HG03196 (cell line): ENCODE results near the gene CYSLTR2.
A peak's percentile ranks its signal among the peaks of the same experiment; 100 is the strongest.
"Not testable (repeated sequence)": the region's sequence is repeated elsewhere in the genome, so short reads cannot be mapped to it uniquely, and the experiment has no call there.

Experiments used
- ATAC-seq: cut with Tn5 transposase; IDR thresholded peaks from one replicate; pipeline ENCODE4 v1.9.1; 2021; ENCODE audit not compliant: unreplicated experiment

CYSLTR2 gene

GRCh38 chr13:48644141-48644540 lies 9.6 kb upstream of the CYSLTR2 start:
- ATAC-seq, result no peak

GRCh38 chr13:48644951-48645350 lies 8.8 kb upstream of the CYSLTR2 start:
- ATAC-seq, result no peak

GRCh38 chr13:48645845-48646244 lies 7.9 kb upstream of the CYSLTR2 start:
- ATAC-seq, result no peak

- ATAC-seq, result no peak
These were observed 6.9 kb upstream of the CYSLTR2 start for GRCh38 chr13:48646791-48647190.

- ATAC-seq, result no peak
These were observed 6.1 kb upstream of the CYSLTR2 start for GRCh38 chr13:48647625-48648024.

GRCh38 chr13:48648446-48648845 lies 5.3 kb upstream of the CYSLTR2 start:
- ATAC-seq, result no peak

- ATAC-seq, result no peak
These were observed 768 bp upstream of the CYSLTR2 start for GRCh38 chr13:48652851-48653471.

- ATAC-seq, result no peak
These were observed 782 bp downstream of the CYSLTR2 start for GRCh38 chr13:48654511-48654910.

- no peak for ATAC-seq
These were observed 1.6 kb downstream of the CYSLTR2 start for GRCh38 chr13:48655291-48655690.

- no peak for ATAC-seq
These were observed 2.9 kb downstream of the CYSLTR2 start for GRCh38 chr13:48656608-48657007.

- peak; percentile 60 for ATAC-seq
These were observed 6.8 kb downstream of the CYSLTR2 start for GRCh38 chr13:48660361-48661076.

- ATAC-seq, result no peak
These were observed 7.4 kb downstream of the CYSLTR2 start for GRCh38 chr13:48661107-48661506.

- no peak for ATAC-seq
These were observed 8.5 kb downstream of the CYSLTR2 start for GRCh38 chr13:48662226-48662625.

- no peak for ATAC-seq
These were observed 13.4 kb downstream of the CYSLTR2 start for GRCh38 chr13:48667136-48667535.

- not testable (repeated sequence) for ATAC-seq
These were observed 17.7 kb downstream of the CYSLTR2 start for GRCh38 chr13:48671421-48671820.

GRCh38 chr13:48675247-48675646 lies 21.5 kb downstream of the CYSLTR2 start:
- ATAC-seq, result no peak

- no peak for ATAC-seq
These were observed 24.6 kb downstream of the CYSLTR2 start for GRCh38 chr13:48678316-48678715.

GRCh38 chr13:48679941-48680680 lies 26.4 kb downstream of the CYSLTR2 start:
- ATAC-seq, result no peak

- no peak for ATAC-seq
These were observed 27.1 kb downstream of the CYSLTR2 start for GRCh38 chr13:48680756-48681392.

GRCh38 chr13:48681905-48682304 lies 28.2 kb downstream of the CYSLTR2 start:
- no peak for ATAC-seq

GRCh38 chr13:48682436-48682835 lies 28.7 kb downstream of the CYSLTR2 start:
- ATAC-seq, result no peak
